ENCODE data around the gene IL5RA. TPM values are rescaled to one million over a fixed set of nuclear protein-coding genes. Genes with fewer than 3 reads are reported as not detected.

The IL5RA gene
- total RNA-seq, 4 donors from 2014 or later = 0.16 TPM; not detected in 3

DNA sequence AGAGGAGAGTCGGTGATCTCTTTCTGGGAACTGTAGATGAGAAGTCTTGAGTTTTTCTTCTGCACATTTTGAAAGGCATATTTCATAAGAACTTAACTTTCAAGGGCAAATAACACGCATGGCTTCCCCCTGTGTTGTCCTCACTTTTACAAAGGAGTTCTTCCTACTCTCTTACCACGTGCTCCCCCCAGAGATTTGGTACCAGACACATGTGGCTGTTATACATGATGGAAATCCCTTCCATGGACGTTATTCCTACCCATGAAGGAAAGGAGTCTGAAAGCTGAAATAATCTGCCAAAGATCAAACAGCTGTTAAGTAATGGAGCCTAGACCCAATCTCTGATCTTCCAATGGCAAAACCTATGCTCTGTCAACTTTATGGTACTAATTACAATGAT, 4.4 kb downstream of the IL5RA start:
- no peaks in the 10 kb centered on the region for H3K27me3 ChIP-seq
- no peaks in the 10 kb centered on the region for H3K4me1 ChIP-seq
- H3K27ac ChIP-seq = no peak overlapping the region
- TF ChIP-seq EP300 (IDR thresholded peaks at IDR 0.05) (no peak), POLR2A (IDR thresholded peaks at IDR 0.05) (no peak)
- TF ChIP-seq, protein P1, sequence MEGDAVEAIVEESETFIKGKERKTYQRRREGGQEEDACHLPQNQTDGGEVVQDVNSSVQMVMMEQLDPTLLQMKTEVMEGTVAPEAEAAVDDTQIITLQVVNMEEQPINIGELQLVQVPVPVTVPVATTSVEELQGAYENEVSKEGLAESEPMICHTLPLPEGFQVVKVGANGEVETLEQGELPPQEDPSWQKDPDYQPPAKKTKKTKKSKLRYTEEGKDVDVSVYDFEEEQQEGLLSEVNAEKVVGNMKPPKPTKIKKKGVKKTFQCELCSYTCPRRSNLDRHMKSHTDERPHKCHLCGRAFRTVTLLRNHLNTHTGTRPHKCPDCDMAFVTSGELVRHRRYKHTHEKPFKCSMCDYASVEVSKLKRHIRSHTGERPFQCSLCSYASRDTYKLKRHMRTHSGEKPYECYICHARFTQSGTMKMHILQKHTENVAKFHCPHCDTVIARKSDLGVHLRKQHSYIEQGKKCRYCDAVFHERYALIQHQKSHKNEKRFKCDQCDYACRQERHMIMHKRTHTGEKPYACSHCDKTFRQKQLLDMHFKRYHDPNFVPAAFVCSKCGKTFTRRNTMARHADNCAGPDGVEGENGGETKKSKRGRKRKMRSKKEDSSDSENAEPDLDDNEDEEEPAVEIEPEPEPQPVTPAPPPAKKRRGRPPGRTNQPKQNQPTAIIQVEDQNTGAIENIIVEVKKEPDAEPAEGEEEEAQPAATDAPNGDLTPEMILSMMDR (IDR thresholded peaks at IDR 0.05) = no peak
- no peaks in the 10 kb centered on the region for H3K9me3 ChIP-seq
- H3K4me3 ChIP-seq = no peak overlapping the region
- no peak for DNase-seq (ENCODE audit: low spot score in 2 of 2)
- WGBS = 57% methylated on average over 4 of the region's 4 CpGs
- H3K36me3 ChIP-seq = no peaks in the 10 kb centered on the region

- no peak for DNase-seq (ENCODE audit: low spot score in 2 of 2)
- H3K4me1 ChIP-seq = no peaks in the 10 kb centered on the region
- WGBS = 90% methylated on average over 3 of the region's 3 CpGs
- H3K4me3 ChIP-seq = no peak overlapping the region
- no peak overlapping the region for H3K27ac ChIP-seq
- TF ChIP-seq, protein P1 (IDR thresholded peaks at IDR 0.05) = no peak
- TF ChIP-seq POLR2AphosphoS5 (IDR thresholded peaks at IDR 0.05) = no peak
- TF ChIP-seq POLR2A (IDR thresholded peaks at IDR 0.05) = no peak
- TF ChIP-seq EP300 (IDR thresholded peaks at IDR 0.05) = no peak
- H3K27me3 ChIP-seq = no peaks in the 10 kb centered on the region
- no peaks in the 10 kb centered on the region for H3K9me3 ChIP-seq
- no peaks in the 10 kb centered on the region for H3K36me3 ChIP-seq
These were observed 4.9 kb downstream of the IL5RA start for GRCh38 chr3:3105246-3105645.

- no peak for DNase-seq (ENCODE audit: low spot score in 2 of 2)
- TF ChIP-seq EP300 (IDR thresholded peaks at IDR 0.05) (no peak), POLR2AphosphoS5 (IDR thresholded peaks at IDR 0.05) (no peak), POLR2A (IDR thresholded peaks at IDR 0.05) (no peak)
- TF ChIP-seq, protein P1 (IDR thresholded peaks at IDR 0.05) = no peak
- Histone ChIP-seq H3K27ac (no peak overlapping the region), H3K27me3 (no peaks in the 10 kb centered on the region), H3K9me3 (no peaks in the 10 kb centered on the region), H3K36me3 (no peaks in the 10 kb centered on the region), H3K4me1 (no peaks in the 10 kb centered on the region), H3K4me3 (no peak overlapping the region)
- 85% methylated on average over 6 of the region's 6 CpGs for WGBS
These were observed 7.4 kb downstream of the IL5RA start for GRCh38 chr3:3102751-3103150.

DNA sequence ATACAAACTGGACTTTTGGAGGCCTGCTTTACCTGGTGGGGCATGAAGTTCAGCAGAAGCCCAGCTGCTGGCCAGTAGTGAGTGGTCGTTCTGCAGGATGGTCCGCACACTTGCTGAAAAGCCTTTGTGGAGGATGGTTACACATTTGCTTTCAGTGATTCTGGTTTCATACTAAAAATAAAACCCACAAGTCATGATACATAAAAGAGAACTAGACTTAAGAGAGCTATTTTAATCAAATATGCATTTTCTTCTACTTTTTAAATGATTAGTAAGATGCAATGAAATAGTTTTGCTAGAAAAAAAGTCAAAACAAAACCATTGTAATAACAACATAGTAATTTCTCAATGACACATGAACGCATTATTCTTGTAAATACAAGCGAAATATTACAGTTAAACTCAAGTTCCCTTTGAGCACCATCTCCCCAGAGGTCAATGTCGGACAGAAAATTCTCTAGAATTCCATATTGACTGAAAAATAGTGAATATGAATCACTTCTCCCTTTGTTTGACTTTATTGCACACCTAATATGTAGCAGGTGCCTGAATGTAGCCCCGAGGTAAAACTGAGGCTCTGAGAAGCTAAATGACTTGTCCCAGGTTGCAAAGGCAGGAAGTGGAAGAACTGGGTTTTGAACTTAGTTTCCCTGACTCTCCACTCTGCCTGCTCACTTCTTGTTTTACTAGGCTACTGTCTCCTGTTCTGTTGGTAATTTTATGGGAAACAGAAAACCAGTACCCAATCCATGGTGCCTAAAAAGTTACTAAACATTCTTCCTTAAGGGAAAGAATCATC, 8.3 kb downstream of the IL5RA start:
- 83% methylated on average over 6 of the region's 6 CpGs for whole genome bisulfite sequencing
- TF ChIP-seq, protein P1 (IDR thresholded peaks at IDR 0.05) = no peak
- TF ChIP-seq EP300 (IDR thresholded peaks at IDR 0.05) (no peak), POLR2A (IDR thresholded peaks at IDR 0.05) (no peak), POLR2AphosphoS5 (IDR thresholded peaks at IDR 0.05) (no peak)

DNA sequence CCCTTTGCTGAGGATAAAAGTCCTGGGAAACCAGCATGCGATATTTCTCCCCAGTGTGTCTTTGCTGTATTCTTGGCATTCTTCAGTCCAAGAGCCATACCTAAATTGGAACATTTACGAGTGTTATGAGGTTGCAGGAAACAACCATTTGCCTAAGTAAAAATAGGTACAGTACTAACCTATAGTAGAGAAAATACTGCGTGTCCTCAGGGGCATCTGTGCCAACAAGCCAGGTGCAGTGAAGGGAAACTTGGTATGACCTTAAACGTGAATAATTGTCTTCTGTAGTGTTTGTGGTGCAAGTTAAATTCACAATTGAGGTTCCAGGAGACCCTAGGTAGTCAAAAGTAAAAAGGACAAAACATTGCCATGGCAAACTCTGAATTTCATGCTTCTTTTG, 12.2 kb downstream of the IL5RA start:
- Histone ChIP-seq H3K4me1 (no peaks in the 10 kb centered on the region), H3K27ac (no peak overlapping the region), H3K36me3 (no peaks in the 10 kb centered on the region), H3K4me3 (no peak overlapping the region), H3K27me3 (no peaks in the 10 kb centered on the region), H3K9me3 (no peaks in the 10 kb centered on the region)
- TF ChIP-seq POLR2A (IDR thresholded peaks at IDR 0.05) = no peak
- no peak for TF ChIP-seq POLR2AphosphoS5 (IDR thresholded peaks at IDR 0.05)
- TF ChIP-seq, protein P1 (IDR thresholded peaks at IDR 0.05) = no peak
- no peak for TF ChIP-seq EP300 (IDR thresholded peaks at IDR 0.05)
- WGBS = 76% methylated on average over 4 of the region's 4 CpGs
- no peak for DNase-seq (ENCODE audit: low spot score in 2 of 2)

More for the DNA sequence above, 8.3 kb downstream of the IL5RA start:
- Histone ChIP-seq H3K4me3 (no peak overlapping the region), H3K4me1 (no peaks in the 10 kb centered on the region), H3K27ac (no peak overlapping the region), H3K36me3 (no peaks in the 10 kb centered on the region), H3K9me3 (no peaks in the 10 kb centered on the region), H3K27me3 (no peaks in the 10 kb centered on the region)
- DNase-seq (ENCODE audit: low spot score in 2 of 2) = no peak
